RWPE2 (cell line): ENCODE results near the gene FAM120B.

Experiments used
- ATAC-seq: fragments of 200-7000 bp; cut with Tn5 transposase; 3 replicates; pipeline ENCODE4 v1.9.1; 2021; ENCODE audit warnings: low read depth
- DNase-seq: peaks from one replicate; pipeline ENCODE4 v3.0.0-alpha.2; 2020; ENCODE audit warnings: low spot score
- H3K27ac ChIP-seq: fragments of 450-650 bp; 2 replicates; pipeline ENCODE4 v1.5.1; 2017; ENCODE audit warnings: mild to moderate bottlenecking; ENCODE audit not compliant: poor library complexity, severe bottlenecking
- H3K27me3 ChIP-seq: fragments of 250-450 bp; sonication (Bioruptor Pico); 2 replicates; pipeline ENCODE4 v1.5.1; 2021; ENCODE audit warnings: mild to moderate bottlenecking, moderate library complexity; ENCODE audit not compliant: insufficient read depth, poor library complexity, severe bottlenecking
- H3K36me3 ChIP-seq: fragments of 250-450 bp; sonication (Bioruptor Pico); 2 replicates; pipeline ENCODE4 v1.5.1; 2020; ENCODE audit warnings: low read depth, mild to moderate bottlenecking, moderate library complexity
- H3K4me1 ChIP-seq: fragments of 250-450 bp; sonication (Bioruptor Pico); 2 replicates; pipeline ENCODE4 v1.5.1; 2021; ENCODE audit warnings: mild to moderate bottlenecking, moderate library complexity; ENCODE audit not compliant: insufficient read depth, poor library complexity, severe bottlenecking
- H3K4me3 ChIP-seq: fragments of 250-450 bp; sonication (Bioruptor Pico); 2 replicates; pipeline ENCODE4 v1.5.1; 2021; ENCODE audit warnings: mild to moderate bottlenecking, moderate library complexity; ENCODE audit not compliant: severe bottlenecking
- H3K9me3 ChIP-seq: fragments of 250-450 bp; sonication (Bioruptor Pico); 2 replicates; pipeline ENCODE4 v1.5.1; 2021; ENCODE audit warnings: mild to moderate bottlenecking, moderate library complexity; ENCODE audit not compliant: severe bottlenecking
- TF ChIP-seq, protein P1 (sequence below): fragments of 450-650 bp; IDR thresholded peaks from one replicate; pipeline ENCODE4 v1.5.1; 2017; ENCODE audit warnings: mild to moderate bottlenecking, moderate library complexity; ENCODE audit not compliant: poor library complexity, severe bottlenecking

The FAM120B gene

GRCh38 chr6:170265655-170266054 lies 40.9 kb upstream of the FAM120B start:
- no peak overlapping the region for H3K27ac ChIP-seq
- no peak overlapping the region for H3K4me3 ChIP-seq
- H3K4me1 ChIP-seq, result no peaks in the 10 kb centered on the region
- ATAC-seq, result no peak
- no peaks in the 10 kb centered on the region for H3K9me3 ChIP-seq
- H3K27me3 ChIP-seq, result no peaks in the 10 kb centered on the region
- peak; percentile 38 for DNase-seq
- H3K36me3 ChIP-seq, result no peaks in the 10 kb centered on the region
- TF ChIP-seq, protein P1, sequence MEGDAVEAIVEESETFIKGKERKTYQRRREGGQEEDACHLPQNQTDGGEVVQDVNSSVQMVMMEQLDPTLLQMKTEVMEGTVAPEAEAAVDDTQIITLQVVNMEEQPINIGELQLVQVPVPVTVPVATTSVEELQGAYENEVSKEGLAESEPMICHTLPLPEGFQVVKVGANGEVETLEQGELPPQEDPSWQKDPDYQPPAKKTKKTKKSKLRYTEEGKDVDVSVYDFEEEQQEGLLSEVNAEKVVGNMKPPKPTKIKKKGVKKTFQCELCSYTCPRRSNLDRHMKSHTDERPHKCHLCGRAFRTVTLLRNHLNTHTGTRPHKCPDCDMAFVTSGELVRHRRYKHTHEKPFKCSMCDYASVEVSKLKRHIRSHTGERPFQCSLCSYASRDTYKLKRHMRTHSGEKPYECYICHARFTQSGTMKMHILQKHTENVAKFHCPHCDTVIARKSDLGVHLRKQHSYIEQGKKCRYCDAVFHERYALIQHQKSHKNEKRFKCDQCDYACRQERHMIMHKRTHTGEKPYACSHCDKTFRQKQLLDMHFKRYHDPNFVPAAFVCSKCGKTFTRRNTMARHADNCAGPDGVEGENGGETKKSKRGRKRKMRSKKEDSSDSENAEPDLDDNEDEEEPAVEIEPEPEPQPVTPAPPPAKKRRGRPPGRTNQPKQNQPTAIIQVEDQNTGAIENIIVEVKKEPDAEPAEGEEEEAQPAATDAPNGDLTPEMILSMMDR, result no peak

- no peaks in the 10 kb centered on the region for H3K27me3 ChIP-seq
- ATAC-seq (no peak), DNase-seq (no peak)
- H3K4me1 ChIP-seq, result no peaks in the 10 kb centered on the region
- no peaks in the 10 kb centered on the region for H3K36me3 ChIP-seq
- no peak overlapping the region for H3K27ac ChIP-seq
- no peaks in the 10 kb centered on the region for H3K9me3 ChIP-seq
- TF ChIP-seq, protein P1, result no peak
- H3K4me3 ChIP-seq, result no peak overlapping the region
These were observed 40.3 kb upstream of the FAM120B start for GRCh38 chr6:170266061-170266825.

- H3K4me3 ChIP-seq, result no peak overlapping the region
- no peaks in the 10 kb centered on the region for H3K27me3 ChIP-seq
- DNase-seq, result peak; percentile 16
- ATAC-seq, result no peak
- no peaks in the 10 kb centered on the region for H3K9me3 ChIP-seq
- TF ChIP-seq, protein P1, result no peak
- H3K4me1 ChIP-seq, result no peaks in the 10 kb centered on the region
- no peak overlapping the region for H3K27ac ChIP-seq
- H3K36me3 ChIP-seq, result no peaks in the 10 kb centered on the region
These were observed 38.9 kb upstream of the FAM120B start for GRCh38 chr6:170267688-170268087.

DNA sequence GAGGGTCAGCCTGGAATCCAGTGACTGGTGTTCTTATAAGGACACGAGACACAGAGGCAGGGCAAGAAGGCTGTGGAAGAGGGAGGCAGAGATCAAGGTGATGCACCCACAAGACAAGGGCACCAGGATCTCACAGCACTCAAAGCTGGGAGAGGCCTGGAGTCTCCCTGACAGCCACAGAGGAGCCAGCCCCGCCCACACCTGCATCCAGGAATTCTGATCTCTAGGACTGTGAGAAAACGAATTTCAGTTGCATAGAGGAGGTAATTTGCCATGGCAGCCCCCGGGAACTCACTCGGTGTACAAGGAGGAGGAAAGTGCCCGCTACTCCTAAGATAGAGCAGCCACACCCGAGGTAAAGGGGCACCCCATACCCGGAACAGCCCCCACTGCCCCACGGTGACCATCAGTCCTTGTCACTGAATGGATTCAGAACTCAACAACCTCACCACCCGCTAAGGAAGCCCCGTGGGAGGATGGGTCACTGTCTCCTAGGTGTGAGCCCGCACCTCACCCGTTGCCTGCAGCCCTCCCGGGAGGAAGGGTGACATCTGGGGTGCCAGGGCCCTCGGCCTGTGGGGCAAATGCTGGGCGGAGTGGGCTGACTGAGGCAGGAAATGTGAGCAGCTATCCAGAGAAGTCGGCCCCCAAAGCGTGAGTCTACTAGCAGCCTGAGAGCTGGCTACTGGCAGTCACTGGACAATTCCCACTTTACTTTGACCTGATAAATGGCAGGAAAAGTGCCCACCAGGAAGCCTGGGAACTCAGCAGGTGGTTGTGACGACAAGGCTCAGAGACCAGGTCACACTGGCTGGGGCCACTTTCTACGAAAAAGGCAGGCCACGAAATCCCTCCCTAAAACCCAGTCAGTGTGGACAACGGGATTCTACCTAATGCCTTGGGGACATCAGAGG lies 38.1 kb upstream of the FAM120B start:
- no peaks in the 10 kb centered on the region for H3K4me1 ChIP-seq
- H3K9me3 ChIP-seq, result no peaks in the 10 kb centered on the region
- DNase-seq, result peak; percentile 45
- no peaks in the 10 kb centered on the region for H3K27me3 ChIP-seq
- ATAC-seq, result no peak
- H3K4me3 ChIP-seq, result no peak overlapping the region
- H3K36me3 ChIP-seq, result no peaks in the 10 kb centered on the region
- TF ChIP-seq, protein P1, result no peak
- H3K27ac ChIP-seq, result no peak overlapping the region
